HG03025 (cell line): ENCODE data around the gene GFM1.

Experiments
- ATAC-seq: cut with Tn5 transposase; IDR thresholded peaks from one replicate; pipeline ENCODE4 v1.9.1; 2021; ENCODE audit warnings: mild to moderate bottlenecking, moderate library complexity; ENCODE audit not compliant: unreplicated experiment, low FRiP score

Gene GFM1

GRCh38 chr3:158644345-158644908 is at the start of gene GFM1:
GFM1 (plus strand) TSS chr3:158644527; CDS start chr3:158644635, 108 bp downstream.
- ATAC-seq, result peak; percentile 99

GRCh38 chr3:158600787-158601186 is 43.5 kb upstream of the GFM1 start:
- ATAC-seq, result no peak

GRCh38 chr3:158602227-158602626 is 42.1 kb upstream of the GFM1 start:
- ATAC-seq, result no peak

GRCh38 chr3:158617982-158618875 is 26.1 kb upstream of the GFM1 start:
- ATAC-seq, result no peak

GRCh38 chr3:158625881-158626280 is 18.4 kb upstream of the GFM1 start:
- no peak for ATAC-seq

- no peak for ATAC-seq
Measured at GRCh38 chr3:158631981-158632380, 12.3 kb upstream of the GFM1 start.

- ATAC-seq, result no peak
Measured at GRCh38 chr3:158640646-158641045, 3.7 kb upstream of the GFM1 start.

- no peak for ATAC-seq
Measured at GRCh38 chr3:158642005-158642404, 2.3 kb upstream of the GFM1 start.

GRCh38 chr3:158642474-158643210 is 1.7 kb upstream of the GFM1 start:
- no peak for ATAC-seq

- no peak for ATAC-seq
Measured at GRCh38 chr3:158649791-158650190, 5.5 kb downstream of the GFM1 start.

- ATAC-seq, result no peak
Measured at GRCh38 chr3:158651192-158651591, 6.9 kb downstream of the GFM1 start.

- no peak for ATAC-seq
Measured at GRCh38 chr3:158652463-158652862, 8.1 kb downstream of the GFM1 start.

- no peak for ATAC-seq
Measured at GRCh38 chr3:158658889-158659288, 14.6 kb downstream of the GFM1 start.

- ATAC-seq, result peak; percentile 70
Measured at GRCh38 chr3:158659454-158660237, 15.3 kb downstream of the GFM1 start.

- no peak for ATAC-seq
Measured at GRCh38 chr3:158660711-158661110, 16.4 kb downstream of the GFM1 start.

GRCh38 chr3:158663246-158663645 is 18.9 kb downstream of the GFM1 start:
- no peak for ATAC-seq

- no peak for ATAC-seq
Measured at GRCh38 chr3:158663832-158664231, 19.5 kb downstream of the GFM1 start.

- no peak for ATAC-seq
Measured at GRCh38 chr3:158666416-158666815, 22.1 kb downstream of the GFM1 start.

GRCh38 chr3:158668506-158668905 is 24.2 kb downstream of the GFM1 start:
- no peak for ATAC-seq

GRCh38 chr3:158671821-158672214 is 27.5 kb downstream of the GFM1 start:
- no peak for ATAC-seq
